Right lobe of liver (tissue), 4 donors: ENCODE data around the gene ZRANB1.

ENCODE experiments used
- POLR2A ChIP-seq: fragments of 450-650 bp; IDR thresholded peaks from one replicate; pipeline ENCODE4 v1.6.1; 2017; ENCODE audit warnings: antibody characterized with exemption, mild to moderate bottlenecking
- TF ChIP-seq, protein P1 (sequence below), 4 donors: fragments of 200-600 bp in 3 of 4; fragments of 450-650 bp in 1 of 4; IDR thresholded peaks; one replicate each; pipeline versions ENCODE4 v1.5.1 to v1.8.0; 2016 to 2022; ENCODE audit warnings: antibody characterized with exemption in 4 of 4, mild to moderate bottlenecking in 2 of 4
- donor health status: DM: no; HTN: no; CAD: no.
- donor health status: DM: no; HTN: no; CAD: no.
- donor health status: DM: no; HTN: yes; CAD: no.

DNA sequence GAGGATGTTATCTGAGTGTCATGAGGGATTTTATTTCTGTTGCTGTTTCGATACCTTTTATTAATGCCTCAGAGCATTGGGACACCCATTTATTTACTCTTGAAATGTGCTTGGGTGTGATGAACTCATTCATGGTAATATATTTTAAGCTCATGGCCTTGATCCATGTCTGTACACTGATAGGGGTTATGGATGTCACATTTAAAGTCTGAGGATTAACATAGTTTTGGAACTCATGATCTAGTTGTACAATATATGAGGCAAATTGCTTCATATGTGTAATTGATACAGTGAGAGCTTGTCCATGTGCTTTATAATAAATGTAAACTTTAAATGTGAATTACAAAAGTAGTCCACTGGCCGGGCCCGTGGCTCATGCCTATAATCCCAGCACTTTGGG is 23.0 kb upstream of the ZRANB1 start:
- TF ChIP-seq, protein P1, sequence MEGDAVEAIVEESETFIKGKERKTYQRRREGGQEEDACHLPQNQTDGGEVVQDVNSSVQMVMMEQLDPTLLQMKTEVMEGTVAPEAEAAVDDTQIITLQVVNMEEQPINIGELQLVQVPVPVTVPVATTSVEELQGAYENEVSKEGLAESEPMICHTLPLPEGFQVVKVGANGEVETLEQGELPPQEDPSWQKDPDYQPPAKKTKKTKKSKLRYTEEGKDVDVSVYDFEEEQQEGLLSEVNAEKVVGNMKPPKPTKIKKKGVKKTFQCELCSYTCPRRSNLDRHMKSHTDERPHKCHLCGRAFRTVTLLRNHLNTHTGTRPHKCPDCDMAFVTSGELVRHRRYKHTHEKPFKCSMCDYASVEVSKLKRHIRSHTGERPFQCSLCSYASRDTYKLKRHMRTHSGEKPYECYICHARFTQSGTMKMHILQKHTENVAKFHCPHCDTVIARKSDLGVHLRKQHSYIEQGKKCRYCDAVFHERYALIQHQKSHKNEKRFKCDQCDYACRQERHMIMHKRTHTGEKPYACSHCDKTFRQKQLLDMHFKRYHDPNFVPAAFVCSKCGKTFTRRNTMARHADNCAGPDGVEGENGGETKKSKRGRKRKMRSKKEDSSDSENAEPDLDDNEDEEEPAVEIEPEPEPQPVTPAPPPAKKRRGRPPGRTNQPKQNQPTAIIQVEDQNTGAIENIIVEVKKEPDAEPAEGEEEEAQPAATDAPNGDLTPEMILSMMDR (IDR thresholded peaks at IDR 0.05) = no peak
- TF ChIP-seq POLR2A = no peak
